ENCODE measurements around the gene CDK17.
A peak's percentile ranks its signal among the peaks of the same experiment; 100 is the strongest.
"Not testable (repeated sequence)": the region's sequence is repeated elsewhere in the genome, so short reads cannot be mapped to it uniquely, and the experiment has no call there.

CDK17 gene

GRCh38 chr12:96417688-96418087 is 17.4 kb upstream of the CDK17 start:
- not testable (repeated sequence) for DNase-seq

- no peak for DNase-seq
Observed at GRCh38 chr12:96416033-96416799, 16.0 kb upstream of the CDK17 start.

- DNase-seq = peak; percentile 54
Observed at GRCh38 chr12:96414637-96415036, 14.4 kb upstream of the CDK17 start.

GRCh38 chr12:96412431-96412830 is 12.2 kb upstream of the CDK17 start:
- no peak for DNase-seq

GRCh38 chr12:96409731-96410130 is 9.5 kb upstream of the CDK17 start:
- DNase-seq = no peak

GRCh38 chr12:96408993-96409392 is 8.8 kb upstream of the CDK17 start:
- no peak for DNase-seq

- DNase-seq = not testable (repeated sequence)
Observed at GRCh38 chr12:96407429-96408097, 7.3 kb upstream of the CDK17 start.

- DNase-seq = no peak
Observed at GRCh38 chr12:96404696-96405095, 4.5 kb upstream of the CDK17 start.

GRCh38 chr12:96403870-96404269 is 3.6 kb upstream of the CDK17 start:
- DNase-seq = no peak

GRCh38 chr12:96402522-96402921 is 2.3 kb upstream of the CDK17 start:
- not testable (repeated sequence) for DNase-seq

GRCh38 chr12:96402061-96402460 is 1.8 kb upstream of the CDK17 start:
- DNase-seq = no peak

- peak; percentile 15 for DNase-seq
Observed at GRCh38 chr12:96401076-96401871, 1.0 kb upstream of the CDK17 start.

GRCh38 chr12:96400631-96401075 is 414 bp upstream of the CDK17 start:
- peak; percentile 36 for DNase-seq

GRCh38 chr12:96399120-96399918 is 920 bp downstream of the CDK17 start:
- peak; percentile 29 for DNase-seq

GRCh38 chr12:96398424-96399119 is 1.7 kb downstream of the CDK17 start:
- no peak for DNase-seq

- no peak for DNase-seq
Observed at GRCh38 chr12:96397756-96398423, 2.3 kb downstream of the CDK17 start.

- DNase-seq = no peak
Observed at GRCh38 chr12:96396914-96397313, 3.3 kb downstream of the CDK17 start.

GRCh38 chr12:96396209-96396608 is 4.0 kb downstream of the CDK17 start:
- DNase-seq = no peak

GRCh38 chr12:96395236-96395635 is 5.0 kb downstream of the CDK17 start:
- DNase-seq = no peak

GRCh38 chr12:96393229-96393628 is 7.0 kb downstream of the CDK17 start:
- DNase-seq = not testable (repeated sequence)

- no peak for DNase-seq
Observed at GRCh38 chr12:96392397-96392796, 7.8 kb downstream of the CDK17 start.

Measured in NCI-H1105 (cell line).